ENCODE results near the gene RTL1.

DNA sequence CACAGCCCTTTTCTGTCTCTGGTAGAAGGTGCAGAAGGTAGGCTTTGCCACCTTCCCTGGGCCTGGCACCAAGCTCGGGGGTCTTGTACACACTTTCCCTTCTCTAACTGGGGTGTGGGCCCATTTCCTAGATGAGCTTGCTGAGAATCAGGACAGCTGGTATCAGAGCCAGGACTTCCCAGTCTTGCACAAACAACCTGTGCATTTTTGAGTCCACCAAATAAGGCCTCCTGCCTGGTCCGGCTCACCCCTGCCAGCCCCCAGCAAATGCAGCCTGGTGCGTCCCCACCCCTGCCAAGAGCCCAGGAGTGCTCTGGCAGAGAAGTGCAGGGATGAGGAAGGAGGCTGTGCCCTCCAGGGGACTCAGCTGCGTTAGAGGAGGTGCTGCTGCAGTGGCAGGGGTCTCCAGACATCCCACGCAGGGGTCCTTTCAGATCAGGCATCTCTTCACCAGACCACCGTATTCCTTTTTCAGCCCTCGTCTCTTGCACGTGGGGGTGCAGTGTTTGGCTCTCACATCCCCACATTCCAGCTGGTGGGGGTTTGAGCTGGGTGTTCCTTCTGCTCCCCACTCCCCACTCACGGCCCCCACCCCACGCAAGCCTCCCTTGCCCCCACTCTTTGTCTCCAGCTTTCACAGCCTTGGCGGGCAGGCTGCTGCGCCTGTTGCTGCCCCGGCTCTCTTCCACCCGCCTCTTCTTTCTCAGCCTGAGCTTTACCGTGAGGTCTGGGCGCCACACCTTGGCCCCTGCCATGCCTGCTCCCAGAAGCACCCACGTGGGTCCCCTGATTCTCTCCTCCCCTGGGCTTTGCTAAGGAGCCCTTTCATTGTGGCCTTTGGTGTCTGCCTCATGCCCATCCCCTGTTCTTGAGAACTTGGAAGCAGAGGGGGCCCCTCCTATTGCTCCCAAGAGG lies 45.3 kb downstream of the RTL1 start:
- TF ChIP-seq EP300 (IDR thresholded peaks at IDR 0.05) (no peak), POLR2A (IDR thresholded peaks at IDR 0.05) (no peak)
- TF ChIP-seq, protein P1, sequence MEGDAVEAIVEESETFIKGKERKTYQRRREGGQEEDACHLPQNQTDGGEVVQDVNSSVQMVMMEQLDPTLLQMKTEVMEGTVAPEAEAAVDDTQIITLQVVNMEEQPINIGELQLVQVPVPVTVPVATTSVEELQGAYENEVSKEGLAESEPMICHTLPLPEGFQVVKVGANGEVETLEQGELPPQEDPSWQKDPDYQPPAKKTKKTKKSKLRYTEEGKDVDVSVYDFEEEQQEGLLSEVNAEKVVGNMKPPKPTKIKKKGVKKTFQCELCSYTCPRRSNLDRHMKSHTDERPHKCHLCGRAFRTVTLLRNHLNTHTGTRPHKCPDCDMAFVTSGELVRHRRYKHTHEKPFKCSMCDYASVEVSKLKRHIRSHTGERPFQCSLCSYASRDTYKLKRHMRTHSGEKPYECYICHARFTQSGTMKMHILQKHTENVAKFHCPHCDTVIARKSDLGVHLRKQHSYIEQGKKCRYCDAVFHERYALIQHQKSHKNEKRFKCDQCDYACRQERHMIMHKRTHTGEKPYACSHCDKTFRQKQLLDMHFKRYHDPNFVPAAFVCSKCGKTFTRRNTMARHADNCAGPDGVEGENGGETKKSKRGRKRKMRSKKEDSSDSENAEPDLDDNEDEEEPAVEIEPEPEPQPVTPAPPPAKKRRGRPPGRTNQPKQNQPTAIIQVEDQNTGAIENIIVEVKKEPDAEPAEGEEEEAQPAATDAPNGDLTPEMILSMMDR (IDR thresholded peaks at IDR 0.05) = no peak

Data from gastroesophageal sphincter (tissue), 3 donors.